CD4-positive, alpha-beta T cell treated with Interleukin-17A for 1 hour (primary cell): ENCODE data around the gene DFFB.
"Not testable (repeated sequence)": the region's sequence is repeated elsewhere in the genome, so short reads cannot be mapped to it uniquely, and the experiment has no call there.

Source experiments
- DNase-seq: peaks from one replicate; pipeline ENCODE4 v3.0.0-alpha.2; 2020

Gene DFFB

DNA sequence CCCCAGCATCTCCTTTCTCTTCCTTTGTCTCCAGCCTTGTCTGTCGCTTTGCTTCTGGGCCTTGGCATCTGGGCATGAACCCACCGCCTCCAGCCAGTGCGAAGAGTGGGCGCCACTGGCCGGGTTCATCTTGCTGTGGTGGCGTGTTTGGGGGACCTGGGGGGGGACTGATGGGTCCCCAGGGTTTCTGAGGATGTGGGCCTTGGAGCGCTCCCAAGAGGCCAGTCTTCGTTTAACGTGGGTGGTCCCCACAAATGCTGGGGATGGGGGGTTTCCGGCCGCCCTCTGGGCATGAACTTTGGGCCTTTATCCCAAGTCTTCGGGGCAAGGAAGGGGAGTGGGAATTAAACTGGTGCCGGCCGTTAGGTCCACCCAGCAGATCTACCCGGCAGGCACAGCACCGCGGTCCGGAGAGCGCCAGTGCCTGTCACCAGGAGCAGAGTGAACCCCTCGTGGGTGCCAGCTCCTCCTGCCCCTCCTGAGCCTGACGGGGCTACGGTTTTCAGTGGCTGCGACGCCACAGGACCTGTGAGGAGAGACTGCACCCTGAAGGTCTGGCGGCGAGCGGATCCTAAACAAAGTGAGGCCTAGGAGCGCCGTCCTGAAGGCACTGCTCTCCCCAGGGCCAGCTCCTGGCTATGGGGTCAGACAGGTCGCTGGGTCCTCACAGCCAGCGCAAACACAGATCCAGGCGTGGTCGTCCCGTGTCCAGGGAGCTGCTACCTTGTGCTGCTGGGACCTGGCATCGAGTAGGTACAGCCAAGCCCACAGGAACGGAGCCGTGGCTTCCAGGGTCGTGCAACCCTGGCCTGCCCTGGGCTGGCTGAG, 54.9 kb downstream of the DFFB start:
- DNase-seq: no peak

- DNase-seq: no peak
Measured at GRCh38 chr1:3912809-3913685, 55.8 kb downstream of the DFFB start.

DNA sequence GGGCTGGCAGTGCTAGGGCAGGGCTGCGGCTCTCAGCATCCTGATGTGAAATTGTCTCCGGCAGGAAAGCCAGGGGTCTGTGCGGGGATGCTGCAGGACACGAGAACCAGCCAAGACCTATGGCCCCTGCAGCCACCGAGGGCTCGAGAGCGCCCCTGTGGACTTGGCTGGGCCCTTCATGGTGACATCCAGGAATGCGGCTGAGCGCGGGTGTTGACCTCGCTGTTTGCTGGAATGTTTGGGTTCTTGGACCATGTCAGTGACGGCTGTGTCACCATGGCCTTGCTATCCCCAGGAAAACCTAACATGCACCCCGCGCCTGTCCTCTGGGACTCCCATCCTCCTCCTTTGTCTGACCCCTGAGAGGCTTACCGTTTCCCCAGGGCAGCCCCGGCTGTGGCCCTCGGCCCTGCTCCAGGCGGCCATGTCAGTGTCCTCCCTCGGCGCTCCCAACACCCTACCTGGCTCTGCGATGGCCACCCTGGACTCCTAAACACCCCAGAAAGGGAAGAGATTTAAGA, 57.1 kb downstream of the DFFB start:
- no peak for DNase-seq

DNA sequence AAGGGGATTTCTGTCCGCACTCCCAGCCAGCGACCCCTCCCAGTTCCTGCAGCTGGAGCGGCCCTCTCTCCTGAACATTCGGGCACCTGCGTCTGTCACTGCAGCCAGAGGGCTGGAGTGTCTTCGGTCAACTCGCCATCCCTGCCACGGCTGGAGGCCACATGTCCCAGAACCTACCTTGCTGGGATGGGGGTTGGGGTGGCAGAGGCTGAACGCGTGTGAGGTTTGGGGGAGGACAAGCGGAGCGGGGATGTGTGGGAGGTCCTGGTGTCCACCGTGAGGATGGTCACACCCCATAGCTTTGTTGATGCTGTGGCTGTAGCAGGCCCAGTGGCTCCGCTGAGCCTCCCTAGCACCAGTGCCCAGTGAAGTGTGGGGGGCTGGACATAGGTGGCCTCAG, 57.6 kb downstream of the DFFB start:
- DNase-seq: no peak

DNA sequence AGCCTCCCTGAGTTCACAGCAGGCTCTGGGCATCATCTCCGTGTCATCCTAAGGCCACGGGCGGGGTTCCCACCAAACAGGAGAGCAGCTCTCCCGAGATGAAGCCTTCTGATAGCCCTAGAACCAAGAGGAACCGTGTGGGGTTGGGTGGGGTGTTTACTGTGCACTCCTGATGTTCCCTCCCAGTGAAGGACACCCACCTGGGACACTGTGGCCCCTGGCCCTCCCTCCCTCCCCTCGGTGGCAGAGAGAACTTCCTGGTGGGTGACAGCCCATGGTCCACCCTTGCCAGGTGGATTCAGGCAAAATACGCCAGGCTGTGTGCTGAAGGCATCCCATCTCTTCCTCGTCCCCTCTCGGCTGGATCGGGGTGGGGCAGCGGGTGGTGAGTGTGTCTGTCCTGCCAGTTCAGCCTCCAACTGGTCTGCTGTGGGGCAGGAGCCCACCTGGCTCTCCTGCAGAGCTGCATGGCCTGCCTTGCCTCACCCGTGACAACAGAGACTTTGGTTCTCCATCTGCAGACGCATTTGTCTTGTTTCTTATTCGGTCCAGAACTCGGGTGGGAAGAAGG, 58.4 kb downstream of the DFFB start:
- DNase-seq: no peak

DNA sequence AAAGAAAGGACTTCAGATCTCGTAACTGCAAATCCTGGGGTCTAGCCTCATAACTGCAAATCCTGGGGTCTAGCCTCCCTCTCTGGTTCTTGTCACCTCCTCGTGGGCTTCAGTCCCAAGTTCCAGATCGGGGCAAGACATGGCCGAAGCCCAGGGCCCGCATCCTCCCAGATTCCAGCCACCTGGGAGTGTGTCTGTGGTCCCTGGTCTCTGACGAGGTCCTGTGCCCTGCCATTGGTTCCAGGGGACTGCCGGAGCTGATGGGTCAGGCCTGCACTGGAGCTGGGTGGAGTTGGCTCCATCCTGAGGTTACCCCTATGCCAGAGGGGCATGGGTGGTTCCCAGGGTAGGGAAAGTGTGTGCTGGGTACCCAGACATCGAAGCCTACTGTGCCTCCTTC, 60.5 kb downstream of the DFFB start:
- no peak for DNase-seq

DNA sequence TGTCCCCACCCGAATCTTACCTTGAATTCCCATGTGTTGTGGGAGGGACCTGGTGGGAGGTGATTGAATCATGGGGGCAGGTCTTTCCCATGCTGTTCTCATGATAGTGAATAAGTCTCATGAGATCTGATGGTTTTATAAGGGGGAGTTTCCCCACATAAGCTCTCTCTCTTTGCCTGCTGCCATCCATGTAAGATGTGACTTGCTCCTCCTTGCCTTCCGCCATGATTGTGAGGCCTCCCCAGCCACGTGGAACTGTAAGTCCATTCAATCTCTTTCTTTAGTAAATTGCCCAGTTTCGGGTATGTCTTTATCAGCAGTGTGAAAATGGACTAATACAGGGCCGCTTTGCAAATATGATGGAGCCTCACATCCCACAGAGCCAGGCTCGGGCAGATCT, 61.1 kb downstream of the DFFB start:
- DNase-seq: not testable (repeated sequence)

- DNase-seq: no peak
Measured at GRCh38 chr1:3918966-3919611, 61.8 kb downstream of the DFFB start.

- no peak for DNase-seq
Measured at GRCh38 chr1:3919706-3920105, 62.4 kb downstream of the DFFB start.

DNA sequence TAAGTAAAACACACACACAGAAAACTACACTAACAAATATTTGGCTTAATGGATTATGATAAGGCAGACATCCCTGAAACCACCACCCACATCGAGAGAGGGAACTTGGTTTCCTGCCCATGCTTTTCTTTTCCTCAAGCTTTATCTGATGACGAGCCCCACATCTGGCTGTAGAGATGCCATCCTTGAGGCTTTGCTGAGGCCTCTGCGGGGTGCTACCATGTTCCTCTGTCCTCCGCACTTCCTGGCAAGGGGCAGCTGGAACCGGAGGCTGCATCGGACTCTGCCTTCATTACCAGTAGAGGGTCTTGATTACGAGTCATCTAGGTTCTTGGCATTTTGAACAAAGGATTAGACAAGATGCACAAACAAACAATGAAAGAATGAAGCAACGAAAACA, 64.5 kb downstream of the DFFB start:
- no peak for DNase-seq

- peak; percentile 75 for DNase-seq
Measured at GRCh38 chr1:3922201-3922725, 65.0 kb downstream of the DFFB start.

DNA sequence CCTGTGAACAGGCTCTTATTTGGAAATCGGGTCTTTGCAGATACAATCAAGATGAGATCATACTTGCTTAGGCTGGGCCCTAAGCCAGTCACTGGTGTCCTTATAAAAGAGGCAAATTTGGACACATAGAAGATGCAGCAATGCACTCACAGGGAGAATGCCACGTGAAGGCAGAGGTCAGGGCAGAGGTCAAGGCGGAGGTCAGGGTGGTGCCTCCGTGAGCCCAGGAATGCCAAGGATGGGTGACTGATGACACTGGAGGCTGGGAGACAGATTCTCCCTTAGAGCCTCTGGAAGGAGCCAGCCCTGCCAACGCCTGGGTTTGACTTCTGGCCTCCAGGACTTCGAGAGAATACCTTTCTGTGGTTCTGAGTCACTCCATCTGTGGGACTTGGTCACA, 65.6 kb downstream of the DFFB start:
- no peak for DNase-seq

- DNase-seq: no peak
Measured at GRCh38 chr1:3923378-3924185, 66.3 kb downstream of the DFFB start.

DNA sequence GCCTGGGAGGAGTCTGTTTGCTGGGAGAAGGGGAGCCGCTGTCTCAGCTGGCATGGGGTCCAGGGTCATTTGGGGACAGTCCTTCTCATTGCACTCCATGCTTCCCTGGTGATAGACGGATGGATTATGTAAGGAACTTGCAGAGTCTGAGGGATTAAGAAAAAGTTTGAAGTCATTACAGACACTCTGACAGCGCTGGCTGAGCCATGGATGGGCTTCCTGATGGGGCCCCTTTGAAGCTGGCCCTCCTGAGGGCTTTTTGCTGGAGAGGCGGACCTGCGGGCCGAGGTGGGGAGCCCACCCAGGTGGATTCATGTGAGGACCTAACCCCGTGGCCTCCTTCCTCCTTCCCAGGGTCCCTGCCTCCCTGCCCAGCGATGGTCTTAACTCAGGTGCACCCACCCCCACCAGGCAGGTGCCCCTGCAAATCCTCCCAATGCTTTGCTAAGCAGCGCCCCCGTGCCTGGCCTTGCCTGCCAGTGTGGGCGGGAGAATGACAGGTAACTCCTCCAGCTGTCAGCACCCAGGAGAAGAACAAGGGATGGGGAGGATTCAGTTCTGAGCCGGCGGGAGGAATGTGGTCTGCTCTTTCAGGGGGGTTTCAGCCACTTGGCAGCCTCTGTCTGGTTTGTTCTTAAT, 67.0 kb downstream of the DFFB start:
- no peak for DNase-seq

GRCh38 chr1:3924825-3925220, 67.5 kb downstream of the DFFB start:
- no peak for DNase-seq

- DNase-seq: no peak
Measured at GRCh38 chr1:3925256-3925655, 68.0 kb downstream of the DFFB start.

DNA sequence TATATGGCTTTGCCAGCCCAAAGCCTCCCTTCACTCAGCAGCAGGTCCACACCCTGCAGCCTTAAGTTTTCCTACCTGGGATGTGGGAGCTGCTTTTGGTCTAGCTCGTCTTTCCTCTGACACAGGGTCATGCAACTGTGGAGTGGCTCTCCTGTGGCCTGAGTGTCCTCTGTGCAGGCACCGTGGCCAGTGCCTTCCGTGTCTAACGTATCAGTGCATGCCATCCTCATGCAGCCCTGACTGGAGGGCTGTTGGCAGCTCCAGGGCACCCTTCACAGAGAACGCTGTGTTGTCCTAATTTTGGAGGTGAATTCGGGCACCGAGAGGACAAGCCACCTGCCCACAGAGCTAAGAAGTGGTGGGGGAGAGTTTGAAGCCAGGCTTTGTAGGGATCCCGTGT, 68.5 kb downstream of the DFFB start:
- DNase-seq: no peak

DNA sequence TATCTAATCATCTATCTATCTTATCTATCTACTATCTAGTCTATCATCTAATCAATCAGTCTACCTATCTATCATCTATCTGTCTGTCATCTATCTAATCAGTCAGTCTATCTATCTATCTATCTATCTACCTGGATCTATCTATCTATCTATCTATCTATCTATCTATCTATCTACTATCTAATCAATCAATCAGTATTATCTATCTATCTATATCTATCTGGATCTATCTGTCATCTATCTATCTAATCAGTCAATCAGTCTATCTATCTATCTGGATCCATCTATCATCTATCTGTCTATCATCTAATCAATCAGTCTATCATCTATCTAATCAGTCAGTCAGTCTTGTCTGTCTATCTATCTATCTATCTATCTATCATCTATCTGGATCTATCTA, 69.7 kb downstream of the DFFB start:
- no peak for DNase-seq

GRCh38 chr1:3928586-3928985, 71.3 kb downstream of the DFFB start:
- DNase-seq: no peak

- no peak for DNase-seq
Measured at GRCh38 chr1:3929126-3929525, 71.8 kb downstream of the DFFB start.

GRCh38 chr1:3930301-3931006, 73.2 kb downstream of the DFFB start:
- DNase-seq: no peak
